H1 (cell line): ENCODE data around the gene TAF9B. TPM values are rescaled to one million over a fixed set of nuclear protein-coding genes. Genes with fewer than 3 reads are reported as not detected.

Experiments used
- CTCF ChIA-PET: fragments of 300-600 bp; sonication (Branson Sonifier 250); formaldehyde crosslinking; loops from one replicate; lab custom pipeline; 2021; ENCODE audit not compliant: partially characterized antibody; lab: Charles Lee
- POLR2A ChIA-PET: fragments of 300-600 bp; sonication (Branson Sonifier 250); formaldehyde crosslinking; loops from one replicate; lab custom pipeline; 2021; ENCODE audit warnings: inconsistent platforms; ENCODE audit not compliant: partially characterized antibody; lab: Charles Lee
- DNase-seq, 2 experiments: peaks; one replicate each; pipeline versions ENCODE4 v3.0.0 to v3.0.0-alpha.2; 2010 to 2022; ENCODE audit warnings: low spot score in 2 of 2, low read depth in 1 of 2, mixed read lengths in 1 of 2
- FAIRE-seq: peaks from 2 replicates; lab custom pipeline; 2011; peaks lifted over from hg19 to GRCh38; lab: Jason Lieb, UNC
- H2AFZ ChIP-seq: 2 replicates; pipeline ENCODE4 v1.8.1; 2012; ENCODE audit warnings: low read length, inconsistent platforms
- H2AK5ac ChIP-seq: 2 replicates; pipeline ENCODE4 v1.6.1; 2013; ENCODE audit warnings: low read depth, low read length
- H2BK120ac ChIP-seq: replicated peaks from 2 replicates; pipeline ENCODE3; 2013; ENCODE audit warnings: low read depth, low read length, inconsistent platforms
- H2BK12ac ChIP-seq: 2 replicates; pipeline ENCODE4 v1.6.1; 2013; ENCODE audit warnings: low read depth, low read length
- H2BK15ac ChIP-seq: 2 replicates; pipeline ENCODE4 v1.6.1; 2013; ENCODE audit warnings: low read length
- H2BK20ac ChIP-seq: 2 replicates; pipeline ENCODE4 v1.6.1; 2013; ENCODE audit warnings: low read length
- H2BK5ac ChIP-seq: 2 replicates; pipeline ENCODE4 v1.6.1; 2013; ENCODE audit warnings: low read depth, low read length
- H3K14ac ChIP-seq: 2 replicates; pipeline ENCODE4 v1.6.1; 2013; ENCODE audit warnings: inconsistent platforms; ENCODE audit not compliant: insufficient read length
- H3K18ac ChIP-seq: 2 replicates; pipeline ENCODE4 v1.6.1; 2013; ENCODE audit warnings: low read length; ENCODE audit errors: extremely low read depth
- H3K23ac ChIP-seq: 2 replicates; pipeline ENCODE4 v1.6.1; 2013; ENCODE audit warnings: inconsistent platforms; ENCODE audit not compliant: insufficient read length
- H3K23me2 ChIP-seq: 2 replicates; pipeline ENCODE4 v1.6.1; 2013; ENCODE audit warnings: low read depth, low read length
- H3K27ac ChIP-seq: 2 replicates; pipeline ENCODE4 v1.6.1; 2011; ENCODE audit warnings: low read depth, low read length, inconsistent platforms
- H3K27me3 ChIP-seq, 4 experiments: replicated peaks in 1 of 4; 1 replicate in 1 of 4; 2 replicates in 3 of 4; pipeline versions ENCODE4 v1.6.1 to v1.8.1; 2011 to 2013; ENCODE audit warnings: low read length in 3 of 4, mild to moderate bottlenecking in 3 of 4, inconsistent platforms in 2 of 4, mixed read lengths in 2 of 4, moderate library complexity in 1 of 4; ENCODE audit not compliant: control insufficient read depth in 3 of 4, insufficient read depth in 3 of 4; ENCODE audit errors: extremely low read depth in 1 of 4
- H3K36me3 ChIP-seq, 4 experiments: 2 replicates each; pipeline versions ENCODE4 v1.6.1 to v1.8.1; 2011 to 2013; ENCODE audit warnings: mild to moderate bottlenecking in 4 of 4, low read length in 3 of 4, moderate library complexity in 2 of 4, control low read depth in 1 of 4, inconsistent platforms in 1 of 4; ENCODE audit not compliant: insufficient read depth in 4 of 4, control insufficient read depth in 2 of 4
- H3K4ac ChIP-seq: replicated peaks from 2 replicates; pipeline ENCODE3; 2013; ENCODE audit warnings: low read length, low read depth, mixed read lengths, inconsistent platforms; ENCODE audit not compliant: insufficient read length
- H3K4me1 ChIP-seq, 4 experiments: replicated peaks in 1 of 4; 1 replicate in 1 of 4; 2 replicates in 3 of 4; pipeline versions ENCODE4 v1.6.1 to v1.8.1; 2011 to 2013; ENCODE audit warnings: low read length in 3 of 4, inconsistent platforms in 2 of 4, mixed read lengths in 1 of 4; ENCODE audit not compliant: insufficient read depth in 4 of 4, control insufficient read depth in 3 of 4
- H3K4me2 ChIP-seq, 2 experiments: 2 replicates each; pipeline versions ENCODE4 v1.6.1 to v1.8.1; 2011 to 2013; ENCODE audit warnings: low read depth in 2 of 2, low read length in 2 of 2, control low read depth in 1 of 2, inconsistent platforms in 1 of 2, mild to moderate bottlenecking in 1 of 2; ENCODE audit not compliant: insufficient read depth in 1 of 2
- H3K4me3 ChIP-seq, 4 experiments: fragments of 200-600, 300-600 bp in 1 of 4; sonication (generic), shearing (Covaris generic), sonication (Bioruptor Twin) in 1 of 4; 2 replicates each; pipeline versions ENCODE4 v1.5.1 to v1.8.1; 2011 to 2016; ENCODE audit warnings: low read length in 4 of 4, low read depth in 3 of 4, control low read depth in 2 of 4, inconsistent platforms in 2 of 4, mild to moderate bottlenecking in 2 of 4, mixed read lengths in 1 of 4, moderate library complexity in 1 of 4; ENCODE audit not compliant: insufficient read depth in 2 of 4; ENCODE audit errors: extremely low read depth in 1 of 4
- H3K56ac ChIP-seq: replicated peaks from 2 replicates; pipeline ENCODE3; 2013; ENCODE audit warnings: low read depth, mild to moderate bottlenecking, mixed read lengths, low read length, inconsistent platforms; ENCODE audit not compliant: insufficient read length
- H3K79me1 ChIP-seq: 2 replicates; pipeline ENCODE4 v1.6.1; 2013; ENCODE audit warnings: low read depth, low read length, control low read depth
- H3K79me2 ChIP-seq, 2 experiments: 2 replicates each; pipeline versions ENCODE4 v1.6.1 to v1.8.1; 2012 to 2013; ENCODE audit warnings: low read length in 2 of 2, mild to moderate bottlenecking in 2 of 2, inconsistent platforms in 1 of 2; ENCODE audit not compliant: insufficient read depth in 2 of 2, control insufficient read depth in 1 of 2
- H3K9ac ChIP-seq, 4 experiments: replicated peaks in 1 of 4; 1 replicate in 1 of 4; 2 replicates in 3 of 4; pipeline versions ENCODE4 v1.6.1 to v1.8.1; 2011 to 2013; ENCODE audit warnings: low read depth in 3 of 4, low read length in 3 of 4, control low read depth in 2 of 4, mild to moderate bottlenecking in 2 of 4, moderate library complexity in 2 of 4, inconsistent platforms in 1 of 4; ENCODE audit errors: extremely low read depth in 1 of 4
- H3K9me3 ChIP-seq, 2 experiments: 2 replicates each; pipeline versions ENCODE4 v1.6.1 to v1.8.1; 2012 to 2013; ENCODE audit warnings: mild to moderate bottlenecking in 2 of 2, moderate library complexity in 2 of 2, control low read depth in 1 of 2, inconsistent platforms in 1 of 2, low read depth in 1 of 2, low read length in 1 of 2, mixed read lengths in 1 of 2; ENCODE audit not compliant: insufficient read depth in 2 of 2
- H4K20me1 ChIP-seq, 2 experiments: replicated peaks in 1 of 2; 2 replicates each; pipeline versions ENCODE3 to v1.8.1; 2011 to 2013; ENCODE audit warnings: inconsistent platforms in 2 of 2, low read length in 2 of 2, mild to moderate bottlenecking in 1 of 2; ENCODE audit not compliant: insufficient read depth in 2 of 2, control insufficient read depth in 1 of 2
- H4K5ac ChIP-seq: 2 replicates; pipeline ENCODE4 v1.6.1; 2013; ENCODE audit warnings: low read length, low read depth, mixed read lengths, inconsistent platforms; ENCODE audit not compliant: insufficient read length
- H4K8ac ChIP-seq: 2 replicates; pipeline ENCODE4 v1.8.0; 2013; ENCODE audit warnings: mild to moderate bottlenecking, moderate library complexity, low read length, inconsistent platforms; ENCODE audit not compliant: insufficient read depth; ENCODE audit errors: extremely low read depth
- H4K91ac ChIP-seq: replicated peaks from 2 replicates; pipeline ENCODE3; 2013; ENCODE audit warnings: low read length, mixed read lengths, inconsistent platforms; ENCODE audit not compliant: insufficient read length
- ASH2L ChIP-seq: fragments of 200-600, 300-600 bp; sonication (generic); IDR thresholded peaks from one replicate; pipeline ENCODE4 v1.7.1; 2017; ENCODE audit warnings: low read length
- CBX5 ChIP-seq: fragments of 300-800, 300-1000 bp; sonication (generic); IDR thresholded peaks from 2 replicates; pipeline ENCODE4 v1.7.1; 2016; ENCODE audit warnings: antibody characterized with exemption, low read length, low read depth
- CBX8 ChIP-seq: fragments of 300-800, 300-1000 bp; sonication (generic); IDR thresholded peaks from 2 replicates; pipeline ENCODE4 v1.7.1; 2016; ENCODE audit warnings: low read depth, low read length, borderline replicate concordance
- CREB1 ChIP-seq: IDR thresholded peaks from 2 replicates; pipeline ENCODE4 v1.6.1; 2012; ENCODE audit warnings: inconsistent platforms
- PHF8 ChIP-seq: fragments of 200-600 bp; sonication (generic); conservative IDR thresholded peaks from 2 replicates; pipeline ENCODE4 v1.7.1; 2012; ENCODE audit warnings: low read depth, mild to moderate bottlenecking, inconsistent platforms, low read length, moderate library complexity
- SIRT6 ChIP-seq: IDR thresholded peaks from one replicate; pipeline ENCODE4 v1.7.1; 2012; ENCODE audit warnings: low read length, inconsistent platforms
- SIX5 ChIP-seq: IDR thresholded peaks from 2 replicates; pipeline ENCODE4 v1.6.1; 2011; ENCODE audit warnings: mild to moderate bottlenecking, low read depth, low read length
- SRF ChIP-seq: IDR thresholded peaks from 2 replicates; pipeline ENCODE4 v1.6.1; 2011; ENCODE audit warnings: mild to moderate bottlenecking, low read depth, low read length, moderate library complexity
- TCF12 ChIP-seq: IDR thresholded peaks from 2 replicates; pipeline ENCODE4 v1.6.1; 2011; ENCODE audit warnings: low read depth, mild to moderate bottlenecking, low read length
- TEAD4 ChIP-seq: IDR thresholded peaks from 2 replicates; pipeline ENCODE4 v1.6.1; 2012; ENCODE audit warnings: low read depth, low read length, inconsistent platforms, mixed read lengths
- WGBS, 2 experiments: shearing (Covaris generic) in 1 of 2; methylation state at CpG; one replicate each; pipeline versions ENCODE4 v1.1.6 to v1.1.7; 2013 to 2015; ENCODE audit warnings: low lambda C conversion rate in 2 of 2, mixed read lengths in 2 of 2, inconsistent platforms in 1 of 2, low coverage in 1 of 2, missing lambda C conversion rate in 1 of 2; ENCODE audit not compliant: insufficient replicate concordance in 2 of 2, insufficient coverage in 1 of 2, insufficient read length in 1 of 2; ENCODE audit errors: extremely low coverage in 1 of 2, missing lambda C conversion rate in 1 of 2; 5-methylcytosine and 5-hydroxymethylcytosine counted together
- polyA plus RNA-seq, 7 experiments: library from polyadenylated mRNA; depleted of rRNA in 3 of 7; stranded (reverse) in 5 of 7; unstranded in 2 of 7; fragments of >200 nt in 5 of 7; fragments of 200-250 nt in 2 of 7; gene quantifications; 1 replicate in 5 of 7; 2 replicates in 1 of 7; 4 replicates in 1 of 7; pipeline versions ENCODE4 v1.2.1 to v1.2.3, GENCODE V29; 2011 to 2013; ENCODE audit warnings: missing spikeins in 2 of 7, mixed read lengths in 2 of 7
- total RNA-seq: library from RNA; stranded (reverse); fragmentation: NEBNext Ultra II Directional; extraction: Animal tissue kit (Norgen Biotek cat#: 25700); gene quantifications from 2 replicates; pipeline ENCODE4 v1.2.1, GENCODE V29; 2021

Gene TAF9B
- total and polyA plus RNA-seq, 2 of the 8 experiments (the other 6 are each of a cell fraction or from before 2014, with no cell fraction given): 23.8 to 42.8 TPM

DNA sequence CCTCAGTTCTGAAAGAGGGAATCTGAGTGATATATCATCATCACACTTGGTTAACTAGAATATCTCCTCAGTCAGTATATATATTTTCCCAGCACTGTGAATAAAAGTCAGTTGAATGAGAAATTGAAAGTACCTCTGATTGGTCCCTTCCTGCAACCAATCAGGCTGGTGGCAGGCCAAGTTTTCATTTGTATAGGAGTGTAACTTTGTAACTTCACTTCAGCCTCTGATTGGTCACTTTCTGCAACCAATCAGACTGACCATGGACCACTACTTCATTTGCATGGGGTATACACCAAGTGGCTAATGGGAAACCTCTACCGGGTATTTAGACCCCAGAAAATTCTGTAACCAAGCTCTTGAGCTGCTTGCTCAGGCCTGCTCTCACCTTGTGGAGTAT is 37.4 kb downstream of the TAF9B start:
- peaks cover 0 to 5% (median 0%) of the 10 kb centered on the region in 4 experiments; a peak in 1 of 7 replicates for H3K27me3 ChIP-seq
- no peak overlapping the region for H3K18ac ChIP-seq
- no peak overlapping the region for H2BK12ac ChIP-seq
- no peak overlapping the region for H2AFZ ChIP-seq
- H3K36me3 ChIP-seq: peaks cover 0 to 15% (median 0%) of the 10 kb centered on the region in 4 experiments; a peak in 1 of 8 replicates
- H2BK5ac ChIP-seq: no peak overlapping the region
- no peak overlapping the region for H2BK15ac ChIP-seq
- TF ChIP-seq CREB1: no peak
- TF ChIP-seq PHF8: no peak
- no peak for TF ChIP-seq SIRT6
- TF ChIP-seq TEAD4: no peak
- TF ChIP-seq SIX5: no peak
- no peak for TF ChIP-seq CBX5
- no peak for TF ChIP-seq SRF
- no peak for TF ChIP-seq CBX8
- TF ChIP-seq TCF12: no peak
- TF ChIP-seq ASH2L: no peak
- no peak overlapping the region for H4K5ac ChIP-seq
- no peak overlapping the region for H3K4me3 ChIP-seq
- H3K23ac ChIP-seq: no peak overlapping the region
- peaks cover 3% of the 10 kb centered on the region for H3K23me2 ChIP-seq
- no peak overlapping the region for H2BK20ac ChIP-seq
- no peak overlapping the region for H3K14ac ChIP-seq
- H4K91ac ChIP-seq: no peak overlapping the region
- no peaks in the 10 kb centered on the region for H3K79me1 ChIP-seq
- 86% methylated on average over 1 of the region's 1 CpG; no CpG with 5 or more reads in 1 of the 2 experiments for WGBS, 2 experiments
- H3K9me3 ChIP-seq: no peaks in the 10 kb centered on the region
- H3K4ac ChIP-seq: no peak overlapping the region
- ChIA-PET CTCF (interaction anchor here (0.9 kb wide), 1 partner anchor 10 kb away, joined by 4 read pairs; no protein-coding TSS in a partner anchor), POLR2A (no interaction called here)
- no peak overlapping the region for H2BK120ac ChIP-seq
- H3K79me2 ChIP-seq: peaks cover 21 to 30% of the 10 kb centered on the region in 2 experiments
- no peak overlapping the region for H3K9ac ChIP-seq
- DNase-seq: no peak
- FAIRE-seq: no peak
- no peak overlapping the region for H4K8ac ChIP-seq
- peaks cover 7 to 15% of the 10 kb centered on the region in 2 experiments for H4K20me1 ChIP-seq
- H3K27ac ChIP-seq: no peak overlapping the region
- H3K4me2 ChIP-seq: no peak overlapping the region
- no peak overlapping the region for H2AK5ac ChIP-seq
- H3K4me1 ChIP-seq: no peaks in the 10 kb centered on the region; a peak in 1 of 7 replicates
- H3K56ac ChIP-seq: no peak overlapping the region
